Activated CD4-positive, alpha-beta T cell treated with anti-CD3 and anti-CD28 coated beads, Interleukin-2, amount 10 ng/mL, durations not matched to agents 24 days and 14 days (primary cell): ENCODE results near the gene MRC1. TPM values are rescaled to one million over a fixed set of nuclear protein-coding genes. Genes with fewer than 3 reads are reported as not detected.

ENCODE experiments used
- DNase-seq: peaks from one replicate; pipeline ENCODE4 v3.0.0; 2022
- H3K27ac Mint-ChIP-seq: one replicate; pipeline ENCODE4 v1.8.0; 2022; ENCODE audit warnings: mild to moderate bottlenecking, mixed read lengths
- H3K27me3 Mint-ChIP-seq: one replicate; pipeline ENCODE4 v1.8.0; 2022; ENCODE audit warnings: mixed read lengths
- H3K36me3 Mint-ChIP-seq: one replicate; pipeline ENCODE4 v1.8.0; 2022; ENCODE audit warnings: low read depth, mild to moderate bottlenecking, mixed read lengths
- H3K4me1 Mint-ChIP-seq: one replicate; pipeline ENCODE4 v1.8.0; 2021; ENCODE audit warnings: mixed read lengths
- H3K4me3 Mint-ChIP-seq: one replicate; pipeline ENCODE4 v1.8.0; 2022; ENCODE audit warnings: mild to moderate bottlenecking, moderate library complexity, mixed read lengths
- H3K9me3 Mint-ChIP-seq: one replicate; pipeline ENCODE4 v1.8.0; 2021; ENCODE audit warnings: mixed read lengths
- intact Hi-C: fragments of 100-400 bp; cut with micrococcal nuclease; formaldehyde crosslinking; loops from one replicate; pipeline ENCODE4 v1.15.1; 2023
- total RNA-seq: library from RNA; stranded (reverse); gene quantifications from 2 replicates; pipeline ENCODE4 v1.2.3, GENCODE V29; 2022

The MRC1 gene
- total RNA-seq, 1 donor from 2014 or later = not detected

DNA sequence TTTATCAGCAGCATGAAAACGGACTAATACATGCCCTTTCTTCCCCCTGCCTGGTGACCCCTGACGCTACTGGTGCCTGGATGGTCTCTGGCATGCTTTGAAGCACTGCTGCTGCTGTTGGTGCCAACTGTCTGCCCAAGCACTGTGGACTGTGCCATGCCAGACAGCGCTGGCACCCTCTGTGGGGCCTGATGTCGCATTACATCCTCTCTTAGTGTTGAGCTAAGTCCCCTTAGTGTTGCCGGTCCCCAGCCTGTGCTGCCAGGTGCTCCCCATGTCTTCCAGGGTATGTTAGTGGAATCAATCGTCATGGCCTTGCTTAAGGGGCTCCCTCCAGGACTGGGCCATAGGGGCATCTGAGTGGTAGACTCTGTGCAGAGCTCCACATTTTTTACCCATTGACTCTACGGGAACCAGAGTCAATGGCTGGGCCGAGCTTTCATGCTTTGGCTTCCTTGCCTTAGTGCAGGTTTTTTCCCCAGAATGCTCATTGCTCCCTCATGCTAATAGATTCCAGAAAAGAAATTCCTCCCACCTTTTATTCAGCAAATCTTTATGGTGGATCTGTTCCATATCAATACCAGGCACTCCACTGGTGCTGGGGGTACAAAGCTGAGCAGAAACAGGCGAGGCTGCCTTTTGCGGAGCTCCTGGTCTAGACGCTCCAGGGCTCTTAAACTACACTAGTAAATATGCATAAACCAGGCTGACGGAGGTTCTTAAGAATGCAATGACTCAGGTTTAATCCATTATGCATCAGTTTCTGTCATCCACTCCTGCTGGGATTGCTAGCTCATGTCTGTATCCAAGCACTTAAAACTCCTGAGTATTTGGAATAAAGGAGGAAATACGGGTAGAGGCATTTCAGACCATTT, 21.8 kb upstream of the MRC1 start:
- intact Hi-C loops = no loop called here
- Mint-ChIP-seq H3K4me3 (no peak overlapping the region), H3K27ac (no peak overlapping the region), H3K27me3 (peaks cover 2% of the 10 kb centered on the region), H3K9me3 (no peaks in the 10 kb centered on the region), H3K36me3 (no peaks in the 10 kb centered on the region), H3K4me1 (no peaks in the 10 kb centered on the region)
- DNase-seq = no peak

DNA sequence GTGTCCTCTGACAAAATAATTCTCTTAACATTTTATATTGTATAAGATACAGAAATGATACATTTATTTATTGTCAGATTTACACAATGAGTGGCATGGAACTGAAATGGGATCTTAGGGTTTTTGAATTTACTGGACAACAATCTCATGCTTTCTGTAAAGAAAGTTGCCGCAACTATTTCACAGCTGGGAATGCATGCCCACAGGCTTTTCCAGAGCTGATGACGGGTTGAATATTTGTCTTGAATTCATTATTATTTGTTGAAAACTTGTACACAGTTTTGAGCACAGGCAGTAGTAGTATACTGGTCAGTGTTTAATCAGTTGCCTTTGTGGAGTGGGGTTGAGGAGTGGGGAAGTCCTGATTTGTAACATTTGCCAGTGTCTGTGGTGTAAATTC, 20.5 kb upstream of the MRC1 start:
- Mint-ChIP-seq H3K27ac (no peak overlapping the region), H3K4me1 (no peaks in the 10 kb centered on the region), H3K36me3 (no peaks in the 10 kb centered on the region), H3K4me3 (no peak overlapping the region), H3K9me3 (no peaks in the 10 kb centered on the region), H3K27me3 (peaks cover 2% of the 10 kb centered on the region)
- no peak for DNase-seq
- intact Hi-C loops = no loop called here

DNA sequence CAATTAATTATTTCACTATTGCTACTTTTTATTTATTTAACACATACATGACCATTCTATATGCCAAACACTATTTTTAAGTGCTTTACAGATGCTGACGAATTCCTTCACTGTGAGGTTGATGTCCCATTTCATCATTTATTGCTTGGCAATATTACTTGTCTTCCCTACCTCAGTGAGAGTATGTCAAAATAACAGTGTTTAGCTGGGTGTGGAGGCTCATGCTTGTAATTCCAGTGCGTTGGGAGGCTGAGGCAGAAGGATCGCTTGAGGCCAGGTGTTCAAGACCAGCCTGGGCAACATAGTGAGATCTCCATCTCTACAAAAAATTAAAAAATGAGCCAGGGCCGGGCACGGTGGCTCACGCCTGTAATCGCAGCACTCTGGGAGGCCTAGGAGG, 19.8 kb upstream of the MRC1 start:
- Mint-ChIP-seq H3K4me1 (no peaks in the 10 kb centered on the region), H3K27ac (no peak overlapping the region), H3K36me3 (no peaks in the 10 kb centered on the region), H3K27me3 (peaks cover 2% of the 10 kb centered on the region), H3K9me3 (no peaks in the 10 kb centered on the region), H3K4me3 (no peak overlapping the region)
- DNase-seq = no peak
- intact Hi-C loops = no loop called here

DNA sequence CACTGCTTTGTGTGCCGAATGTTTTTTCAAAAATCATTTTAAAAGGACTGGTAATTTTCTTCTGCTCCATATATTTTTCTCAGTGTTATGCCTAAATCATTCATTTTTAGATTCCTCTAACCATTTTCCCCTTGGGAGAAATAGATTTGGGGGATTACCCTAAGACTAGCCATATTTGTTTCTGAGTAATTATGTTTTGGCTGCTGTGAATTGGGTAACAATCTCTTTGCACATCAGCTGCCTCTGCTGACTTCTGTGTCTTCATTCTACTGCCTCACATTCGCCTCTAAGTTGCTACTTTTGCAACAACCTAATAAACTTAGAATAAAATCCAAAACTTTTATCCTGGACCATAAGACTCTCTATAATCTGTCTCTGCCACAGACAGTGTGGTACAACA, 18.5 kb upstream of the MRC1 start:
- intact Hi-C loops = no loop called here
- H3K9me3 Mint-ChIP-seq = no peaks in the 10 kb centered on the region
- H3K27ac Mint-ChIP-seq = no peak overlapping the region
- H3K4me3 Mint-ChIP-seq = no peak overlapping the region
- H3K27me3 Mint-ChIP-seq = peaks cover 2% of the 10 kb centered on the region
- no peaks in the 10 kb centered on the region for H3K4me1 Mint-ChIP-seq
- DNase-seq = no peak
- no peaks in the 10 kb centered on the region for H3K36me3 Mint-ChIP-seq

DNA sequence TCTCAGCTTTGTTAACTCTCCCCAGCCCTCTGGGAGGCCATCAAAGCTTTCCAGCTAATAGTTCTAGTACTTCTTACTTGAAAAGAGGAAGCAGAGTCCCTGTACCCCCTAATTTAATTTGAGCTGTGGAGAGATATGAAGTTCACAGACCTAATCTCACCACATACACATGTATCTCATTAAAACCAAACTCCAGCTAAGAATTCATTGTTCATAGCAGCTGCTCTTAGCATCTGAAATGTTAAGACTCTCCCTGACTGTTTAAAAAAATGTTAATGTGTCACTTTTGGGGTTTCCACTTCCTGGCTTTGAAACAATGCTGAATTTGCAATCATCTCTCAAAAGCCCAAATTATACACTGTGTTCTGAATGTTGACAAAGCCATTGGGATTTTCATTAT, 16.2 kb upstream of the MRC1 start:
- no peak for DNase-seq
- intact Hi-C loops = no loop called here
- Mint-ChIP-seq H3K9me3 (no peaks in the 10 kb centered on the region), H3K27me3 (no peaks in the 10 kb centered on the region), H3K36me3 (no peaks in the 10 kb centered on the region), H3K27ac (no peak overlapping the region), H3K4me1 (no peaks in the 10 kb centered on the region), H3K4me3 (no peak overlapping the region)

DNA sequence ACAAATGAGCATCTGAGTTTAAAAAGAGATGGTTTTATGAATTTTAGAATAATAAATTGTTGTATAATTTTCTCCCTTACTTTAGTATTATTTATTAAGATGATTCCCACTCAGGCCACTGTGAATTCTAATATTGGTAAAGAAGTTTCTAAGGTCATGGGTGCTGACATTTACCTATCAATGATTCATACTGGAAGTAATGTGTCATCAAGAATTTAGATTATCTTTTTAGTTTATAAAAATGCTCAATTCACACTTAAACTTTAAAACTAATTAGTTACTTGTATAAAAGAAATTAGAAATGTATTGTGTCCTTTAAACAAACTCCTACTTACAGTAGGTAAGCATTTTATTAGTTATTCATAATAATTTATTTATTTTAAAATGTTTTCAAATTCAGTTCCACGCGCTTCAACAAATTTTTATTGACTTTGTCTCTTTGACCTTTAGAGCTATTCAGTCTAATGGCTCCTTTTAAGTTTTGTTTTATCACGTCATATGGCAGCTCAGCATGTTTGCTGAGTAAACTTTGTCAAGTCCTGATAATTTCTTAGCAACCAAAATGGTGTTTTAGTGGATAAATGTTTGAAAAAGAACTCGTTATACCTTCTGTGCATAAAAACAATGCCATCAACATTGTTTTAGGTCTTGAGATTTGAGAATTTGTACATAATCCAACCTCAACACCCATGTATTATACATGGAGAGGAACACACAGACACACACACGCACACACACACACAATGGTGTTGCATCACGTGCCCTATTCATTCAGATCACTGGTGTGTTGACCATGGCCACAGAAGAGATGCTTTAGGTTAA, 15.1 kb upstream of the MRC1 start:
- Mint-ChIP-seq H3K27ac (no peak overlapping the region), H3K4me3 (no peak overlapping the region)
- intact Hi-C loops = no loop called here

DNA sequence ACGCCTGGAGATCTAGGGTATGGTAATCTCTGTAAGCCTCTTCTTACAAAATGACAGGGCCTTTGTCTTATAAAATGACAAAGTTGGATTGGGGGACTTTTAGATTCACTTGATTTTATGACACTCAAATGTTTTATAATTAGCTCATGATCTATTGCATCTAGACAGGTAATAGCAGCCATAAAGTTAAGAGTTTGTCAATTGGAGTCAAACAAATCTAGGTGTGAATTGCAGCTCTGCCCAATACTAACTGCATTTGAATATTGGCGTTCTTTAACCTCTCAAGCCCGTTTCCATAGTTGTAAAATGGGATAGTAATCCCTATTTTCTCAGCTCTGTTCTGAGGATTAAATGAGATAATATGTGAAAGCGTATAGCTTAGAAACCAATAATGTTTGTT, 14.1 kb upstream of the MRC1 start:
- no peak for DNase-seq
- Mint-ChIP-seq H3K9me3 (no peaks in the 10 kb centered on the region), H3K27ac (no peak overlapping the region)

More for the DNA sequence above, 15.1 kb upstream of the MRC1 start:
- Mint-ChIP-seq H3K9me3 (no peaks in the 10 kb centered on the region), H3K27me3 (no peaks in the 10 kb centered on the region), H3K4me1 (no peaks in the 10 kb centered on the region), H3K36me3 (no peaks in the 10 kb centered on the region)
- DNase-seq = no peak

DNA sequence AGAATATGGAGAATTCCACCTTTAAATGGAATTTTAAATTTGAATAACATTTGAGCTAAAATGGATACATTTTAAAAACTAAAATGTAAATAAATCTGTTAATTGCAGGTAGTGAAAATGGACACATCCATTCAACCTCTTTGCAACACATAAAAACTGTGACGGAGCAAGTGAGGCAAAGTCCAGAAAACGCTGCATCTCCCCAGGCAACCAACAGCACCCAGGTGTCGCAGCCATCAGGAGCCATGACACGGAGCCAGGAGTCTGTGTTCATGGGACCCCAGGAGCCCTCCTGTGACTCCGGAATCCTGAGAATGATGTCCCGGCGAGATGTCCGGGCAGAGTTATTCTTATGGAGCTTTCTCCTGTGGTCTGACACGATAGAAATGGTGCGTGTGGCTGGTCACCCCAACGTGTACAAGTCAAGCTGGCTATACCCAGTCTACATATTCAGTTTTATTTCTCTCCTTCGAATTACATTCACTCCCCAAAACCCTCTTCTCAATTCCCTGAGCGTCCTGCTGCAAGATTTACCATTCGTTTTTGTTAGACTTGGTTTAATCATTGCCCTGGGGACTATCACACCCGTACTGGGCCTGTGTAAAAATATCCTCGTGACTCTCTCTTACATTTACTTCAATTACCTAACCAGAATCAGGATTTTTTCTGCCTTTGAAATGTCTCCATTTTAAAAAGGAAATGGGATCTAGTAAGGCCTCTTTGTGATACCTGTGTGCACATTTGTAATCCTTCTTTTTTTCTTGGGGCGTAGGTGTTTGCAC, 13.1 kb upstream of the MRC1 start:
- H3K9me3 Mint-ChIP-seq = no peaks in the 10 kb centered on the region
- H3K36me3 Mint-ChIP-seq = no peaks in the 10 kb centered on the region
- DNase-seq = no peak
- intact Hi-C loops = no loop called here
- no peak overlapping the region for H3K4me3 Mint-ChIP-seq
- H3K27me3 Mint-ChIP-seq = no peaks in the 10 kb centered on the region
- no peak overlapping the region for H3K27ac Mint-ChIP-seq
- no peaks in the 10 kb centered on the region for H3K4me1 Mint-ChIP-seq

More for the DNA sequence above, 14.1 kb upstream of the MRC1 start:
- Mint-ChIP-seq H3K4me1 (no peaks in the 10 kb centered on the region), H3K4me3 (no peak overlapping the region), H3K36me3 (no peaks in the 10 kb centered on the region), H3K27me3 (no peaks in the 10 kb centered on the region)
- intact Hi-C loops = no loop called here

DNA sequence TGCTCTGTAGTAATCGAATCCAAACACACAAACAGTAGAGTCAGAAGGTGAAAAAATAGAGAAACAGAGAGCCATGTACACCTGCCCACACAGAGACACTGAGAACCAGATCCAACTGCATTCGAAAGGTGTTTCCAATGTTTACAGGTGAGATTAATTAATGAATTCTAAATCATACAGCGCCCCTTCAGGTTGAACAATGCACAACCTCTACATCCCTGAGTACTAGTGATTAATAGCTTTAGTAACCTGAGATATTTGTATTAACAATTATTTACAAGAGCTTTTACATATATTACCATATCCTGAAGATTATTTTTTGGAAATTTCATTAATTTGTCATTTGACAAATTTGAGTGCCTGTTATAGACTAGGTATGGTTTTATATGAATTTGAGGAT, 7.6 kb upstream of the MRC1 start:
- H3K9me3 Mint-ChIP-seq = no peaks in the 10 kb centered on the region
- intact Hi-C loops = no loop called here

DNA sequence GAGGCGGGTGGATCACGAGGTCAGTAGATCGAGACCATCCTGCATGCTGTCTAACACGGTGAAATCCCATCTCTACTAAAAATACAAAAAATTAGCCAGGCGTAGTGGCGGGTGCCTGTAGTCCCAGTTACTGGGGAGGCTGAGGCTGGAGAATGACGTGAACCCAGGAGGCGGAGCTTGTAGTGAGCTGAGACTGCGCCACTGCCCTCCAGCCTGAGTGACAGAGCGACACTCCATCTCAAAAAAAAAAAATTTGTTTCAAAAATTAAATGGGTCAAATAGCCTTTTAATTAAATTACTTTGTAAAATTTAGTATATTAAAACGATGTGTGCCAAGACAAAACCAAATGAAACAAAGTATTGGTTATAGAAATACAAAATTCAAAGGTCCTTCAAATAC, 6.8 kb upstream of the MRC1 start:
- H3K36me3 Mint-ChIP-seq = no peaks in the 10 kb centered on the region
- H3K4me1 Mint-ChIP-seq = no peaks in the 10 kb centered on the region
- no peaks in the 10 kb centered on the region for H3K27me3 Mint-ChIP-seq
- no peaks in the 10 kb centered on the region for H3K9me3 Mint-ChIP-seq
- no peak for DNase-seq
- H3K4me3 Mint-ChIP-seq = no peak overlapping the region
- intact Hi-C loops = no loop called here
- H3K27ac Mint-ChIP-seq = no peak overlapping the region

More for the DNA sequence above, 7.6 kb upstream of the MRC1 start:
- H3K27ac Mint-ChIP-seq = no peak overlapping the region
- H3K36me3 Mint-ChIP-seq = no peaks in the 10 kb centered on the region
- DNase-seq = no peak
- H3K27me3 Mint-ChIP-seq = no peaks in the 10 kb centered on the region
- no peak overlapping the region for H3K4me3 Mint-ChIP-seq
- H3K4me1 Mint-ChIP-seq = no peaks in the 10 kb centered on the region

DNA sequence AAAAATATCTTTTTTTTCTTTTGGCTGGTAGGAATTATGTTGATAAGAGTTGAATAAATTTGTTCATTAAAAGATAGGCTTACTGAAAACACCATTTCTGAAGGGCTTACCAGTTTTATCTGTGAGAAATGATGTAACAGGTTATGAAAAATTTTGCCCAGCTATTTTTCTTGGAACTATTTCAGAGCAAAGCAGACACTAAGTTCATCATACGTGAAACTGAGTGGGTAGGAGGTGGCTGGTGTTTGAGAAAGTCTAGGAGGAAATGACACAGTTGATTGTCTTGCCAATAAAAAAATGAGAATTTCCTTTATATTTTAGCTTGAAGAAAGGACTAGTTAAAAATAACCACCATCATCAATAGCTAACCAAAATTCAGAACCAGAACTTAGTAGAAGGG, 6.2 kb upstream of the MRC1 start:
- H3K27me3 Mint-ChIP-seq = no peaks in the 10 kb centered on the region
- no peak for DNase-seq
- intact Hi-C loops = no loop called here
- no peak overlapping the region for H3K4me3 Mint-ChIP-seq
- no peaks in the 10 kb centered on the region for H3K4me1 Mint-ChIP-seq
- no peak overlapping the region for H3K27ac Mint-ChIP-seq
- no peaks in the 10 kb centered on the region for H3K36me3 Mint-ChIP-seq
- no peaks in the 10 kb centered on the region for H3K9me3 Mint-ChIP-seq

DNA sequence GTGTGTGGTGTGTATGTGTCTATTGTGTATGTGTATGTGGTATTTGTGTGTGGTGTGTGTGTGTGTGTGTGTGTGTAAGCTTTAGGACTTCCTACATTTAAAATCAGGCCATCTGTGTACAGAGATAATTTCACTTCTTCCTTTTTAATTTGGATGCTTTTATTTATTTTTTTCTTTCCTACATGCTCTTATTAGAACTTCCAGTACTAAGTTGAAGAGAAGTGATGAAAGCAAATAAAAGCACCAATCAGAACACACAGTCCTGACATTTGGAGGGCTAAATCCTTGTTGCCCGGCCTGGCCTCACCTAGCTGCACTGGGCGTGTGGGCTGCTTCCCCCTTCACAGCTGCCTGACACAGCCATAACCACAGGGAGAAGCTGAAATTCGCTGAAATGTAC, 3.8 kb upstream of the MRC1 start:
- Mint-ChIP-seq H3K36me3 (no peaks in the 10 kb centered on the region), H3K4me1 (peaks cover 4% of the 10 kb centered on the region)

DNA sequence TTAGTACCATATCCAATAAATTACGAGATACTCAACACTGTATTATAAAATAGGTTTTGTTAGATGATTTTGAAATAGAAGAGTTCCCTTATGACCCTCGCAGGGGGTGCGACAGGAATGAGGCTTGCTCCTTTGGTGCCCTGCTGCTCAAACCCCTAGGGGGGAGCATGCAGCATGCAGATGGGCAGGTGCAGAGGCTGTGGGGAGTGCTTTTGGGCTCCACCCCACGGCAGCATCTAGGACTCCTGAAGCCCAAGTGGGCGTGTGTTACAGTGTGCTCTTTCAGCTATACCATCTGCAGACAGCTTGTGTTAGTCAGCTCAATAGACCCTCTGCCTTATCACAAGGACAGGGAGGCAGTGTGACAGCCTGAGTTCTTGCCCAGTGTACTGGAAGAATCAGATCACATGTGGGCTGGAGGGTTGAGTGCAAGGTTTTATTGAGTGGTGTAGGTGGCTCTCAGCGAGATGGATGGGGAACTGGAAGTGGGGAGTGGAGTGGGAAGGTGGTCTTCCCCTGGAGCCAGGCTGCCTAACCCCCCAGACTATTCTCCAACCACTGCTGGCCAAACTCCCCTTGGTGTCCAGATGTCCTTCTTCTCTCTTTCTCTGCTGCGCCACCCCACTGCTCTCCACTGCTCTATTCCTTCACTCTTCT, 3.1 kb upstream of the MRC1 start:
- H3K27ac Mint-ChIP-seq = no peak overlapping the region
- intact Hi-C loops = no loop called here
- peaks cover 12% of the 10 kb centered on the region for H3K27me3 Mint-ChIP-seq
- DNase-seq = peak; percentile 59
- no peak overlapping the region for H3K4me3 Mint-ChIP-seq
- H3K36me3 Mint-ChIP-seq = no peaks in the 10 kb centered on the region
- H3K4me1 Mint-ChIP-seq = peaks cover 4% of the 10 kb centered on the region
- H3K9me3 Mint-ChIP-seq = no peaks in the 10 kb centered on the region

More for the DNA sequence above, 3.8 kb upstream of the MRC1 start:
- no peak overlapping the region for H3K27ac Mint-ChIP-seq
- H3K4me3 Mint-ChIP-seq = no peak overlapping the region
- no peaks in the 10 kb centered on the region for H3K9me3 Mint-ChIP-seq
- DNase-seq = no peak
- intact Hi-C loops = no loop called here
- H3K27me3 Mint-ChIP-seq = peaks cover 12% of the 10 kb centered on the region
